Left ventricle myocardium superior (tissue), 1 donor: ENCODE results near the gene ZNF836. TPM values are rescaled to one million over a fixed set of nuclear protein-coding genes. Genes with fewer than 3 reads are reported as not detected.
A peak's percentile ranks its signal among the peaks of the same experiment; 100 is the strongest.

ENCODE experiments used
- ATAC-seq: fragments of 200-7000 bp; cut with Tn5 transposase; one replicate; pipeline ENCODE4 v1.9.1; 2020; ENCODE audit warnings: mild to moderate bottlenecking, moderate library complexity
- DNase-seq: peaks from one replicate; pipeline ENCODE4 v3.0.0-alpha.2; 2020
- intact Hi-C: fragments of 100-400 bp; cut with micrococcal nuclease; formaldehyde crosslinking; loops from one replicate; pipeline ENCODE4 v1.11.0; 2022
- total RNA-seq: library from RNA; stranded (reverse); fragmentation: NEBNext Ultra II Directional; extraction: Animal tissue kit (Norgen Biotek cat#: 25700); gene quantifications from one replicate; pipeline ENCODE4 v1.2.1, GENCODE V29; 2021
- donor health status: DM: no; HTN: yes; CAD: no; lungs with severe emphysema.

ZNF836 gene
- total RNA-seq, 1 donor from 2014 or later, result 6.6 TPM

DNA sequence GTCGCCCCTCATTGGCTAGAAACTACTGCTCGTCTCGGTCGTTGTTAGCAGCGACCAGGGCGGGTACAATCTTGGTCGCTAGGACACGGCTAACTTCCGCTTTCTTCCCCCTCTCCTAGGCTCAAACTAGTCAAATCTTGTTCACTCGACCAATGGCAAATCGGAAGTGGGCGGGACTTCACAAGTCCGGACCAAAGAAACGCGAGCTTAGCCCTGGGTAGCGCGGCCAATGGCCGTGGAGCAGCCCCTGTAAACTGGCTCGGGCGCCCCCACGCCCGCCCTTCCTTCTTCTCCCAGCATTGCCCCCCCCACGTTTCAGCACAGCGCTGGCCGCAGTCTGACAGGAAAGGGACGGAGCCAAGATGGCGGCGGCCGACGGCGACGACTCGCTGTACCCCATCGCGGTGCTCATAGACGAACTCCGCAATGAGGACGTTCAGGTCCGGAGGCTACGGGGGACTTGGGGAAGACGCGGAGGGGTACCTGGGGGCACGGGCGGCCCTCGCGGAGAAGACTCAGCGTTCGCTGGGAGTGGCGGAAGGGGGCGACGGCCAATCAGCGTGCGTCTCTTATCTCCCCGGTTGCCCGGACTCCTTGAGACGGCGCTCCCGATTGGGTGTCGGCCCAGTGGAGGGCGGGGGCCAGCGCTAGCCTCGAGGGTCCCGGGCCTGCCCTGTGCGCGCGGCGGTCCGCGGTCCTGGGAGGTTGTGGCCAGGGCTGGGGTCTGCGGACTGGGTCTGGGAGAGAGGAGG, 18.5 kb upstream of the ZNF836 start, which contains the start of gene PPP2R1A:
TSS of gene PPP2R1A (plus strand) at position 318 of the 752 bp plus-strand sequence. CDS start at position 363, 45 bp downstream.
- ATAC-seq (peak; percentile 90), DNase-seq (peak; percentile 99)
- intact Hi-C loops, result no loop called here

DNA sequence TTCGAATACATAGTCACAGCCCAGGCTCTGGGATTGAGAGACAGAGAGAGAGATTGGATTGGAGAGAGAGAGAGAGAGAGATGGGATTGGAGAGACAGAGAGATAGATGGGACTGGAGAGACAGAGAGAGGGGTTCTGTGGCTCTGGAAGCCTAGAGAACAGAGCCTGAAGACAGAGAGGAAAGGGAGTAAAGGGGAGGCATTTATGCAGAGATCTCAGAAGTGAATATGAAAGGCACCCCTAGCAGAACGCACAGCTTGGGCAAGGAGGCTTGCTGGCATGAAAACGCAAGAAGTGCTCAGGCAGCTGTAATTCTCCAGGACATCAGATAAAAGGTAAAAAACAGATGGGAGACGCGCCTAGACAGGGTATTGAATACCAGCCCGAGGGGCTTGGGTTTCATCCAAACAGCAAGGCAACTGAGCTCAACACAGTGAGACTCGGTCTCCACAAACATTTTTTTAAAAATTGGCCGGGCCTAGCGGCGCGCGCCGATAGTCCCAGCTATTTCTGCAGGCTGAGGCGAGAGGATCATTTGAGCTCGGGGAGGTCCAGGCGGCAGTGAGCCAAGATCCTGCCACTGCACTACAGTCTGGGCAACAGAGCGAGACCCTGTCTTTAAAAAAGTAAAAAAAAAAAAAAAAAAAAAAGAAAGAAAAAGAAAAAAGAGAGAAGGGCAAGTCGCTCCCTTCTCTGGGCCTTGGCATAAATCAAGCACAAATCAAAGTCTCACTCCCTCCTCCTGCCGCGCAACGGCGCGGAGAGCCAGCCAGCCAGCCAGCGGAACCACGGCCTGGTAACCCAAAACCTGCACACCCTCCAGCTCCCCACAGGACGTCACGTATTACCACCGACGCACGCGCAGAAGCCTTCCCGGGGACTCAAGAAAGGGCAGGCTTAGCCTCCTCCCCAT, 17.7 kb upstream of the ZNF836 start:
- peak; percentile 31 for ATAC-seq
- peak; percentile 99 for DNase-seq
- intact Hi-C loops, result no loop called here

GRCh38 chr19:52187407-52187806, 16.0 kb upstream of the ZNF836 start:
- ATAC-seq, result no peak
- intact Hi-C loops, result no loop called here

GRCh38 chr19:52176574-52176973, 5.2 kb upstream of the ZNF836 start:
- ATAC-seq (no peak), DNase-seq (no peak)
- intact Hi-C loops, result no loop called here

More at GRCh38 chr19:52187407-52187806, 16.0 kb upstream of the ZNF836 start:
- no peak for DNase-seq

- intact Hi-C loops, result no loop called here
- DNase-seq (no peak), ATAC-seq (no peak)
Measured at GRCh38 chr19:52172347-52172746, 926 bp upstream of the ZNF836 start.

GRCh38 chr19:52170863-52171320, 529 bp downstream of the ZNF836 start:
- intact Hi-C loops, result no loop called here
- peak; percentile 52 for DNase-seq
- peak; percentile 48 for ATAC-seq

DNA sequence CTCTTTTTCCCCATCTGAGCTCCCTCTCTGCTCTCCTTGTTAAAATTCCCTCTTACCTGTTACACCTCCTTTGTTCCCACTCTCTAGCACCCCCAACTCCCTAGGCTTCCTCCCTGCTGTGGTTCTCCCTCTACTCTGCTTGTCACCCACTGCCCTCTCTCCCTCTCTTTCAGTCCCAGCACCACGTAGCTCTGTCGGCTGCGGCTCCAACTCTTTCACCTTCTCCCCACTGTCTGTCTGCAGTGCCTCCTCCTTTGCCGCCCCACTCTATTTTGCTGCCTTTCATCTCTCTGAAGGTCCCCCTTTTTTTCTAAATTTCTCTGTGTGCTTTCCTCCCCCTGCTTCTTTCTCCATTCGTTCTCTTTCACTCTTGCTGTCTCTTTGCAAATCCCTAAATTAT, 1.1 kb downstream of the ZNF836 start:
- peak; percentile 41 for ATAC-seq
- intact Hi-C loops, result no loop called here
- no peak for DNase-seq

- DNase-seq (no peak), ATAC-seq (no peak)
- intact Hi-C loops, result no loop called here
Measured at GRCh38 chr19:52155596-52156359, 15.6 kb downstream of the ZNF836 start.

GRCh38 chr19:52148256-52148655, 23.2 kb downstream of the ZNF836 start:
- intact Hi-C loops, result no loop called here
- no peak for DNase-seq
- ATAC-seq, result no peak

DNA sequence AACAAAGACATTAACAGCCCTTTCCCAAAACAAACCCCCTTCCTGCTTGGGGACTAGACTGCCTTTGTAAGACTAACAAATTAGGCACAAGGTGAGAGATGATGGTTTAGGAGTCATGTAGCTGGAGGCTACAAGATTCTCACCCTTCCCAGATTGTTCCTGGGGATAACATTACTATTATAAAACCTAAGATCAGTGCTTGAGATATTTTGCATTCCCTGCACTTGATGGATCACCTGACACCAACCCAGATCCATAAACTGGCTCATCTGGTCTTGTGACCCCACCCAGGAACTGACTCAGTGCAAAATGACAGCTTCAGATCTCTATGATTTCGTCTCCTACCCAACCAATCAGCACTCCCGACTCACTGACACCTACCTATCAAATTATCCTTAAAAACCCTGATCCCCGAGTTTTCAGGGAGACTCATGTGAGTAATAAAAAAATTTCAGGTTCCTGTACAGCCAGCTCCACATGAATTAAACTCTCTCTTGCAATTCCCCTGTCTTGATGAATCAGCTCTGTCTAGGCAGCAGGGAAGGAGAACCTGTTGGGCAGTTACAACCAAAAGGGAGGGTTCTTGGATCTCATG, 29.3 kb downstream of the ZNF836 start:
- ATAC-seq (no peak), DNase-seq (no peak)
- intact Hi-C loops, result no loop called here

- DNase-seq (no peak), ATAC-seq (no peak)
- intact Hi-C loops, result no loop called here
Measured at GRCh38 chr19:52141203-52141602, 30.2 kb downstream of the ZNF836 start.

- intact Hi-C loops, result no loop called here
- peak; percentile 99 for ATAC-seq
- DNase-seq, result no peak
Measured at GRCh38 chr19:52140032-52140710, 31.2 kb downstream of the ZNF836 start.

GRCh38 chr19:52139252-52140031, 32.0 kb downstream of the ZNF836 start, which contains the start of gene ZNF616:
Gene ZNF616 (minus strand): TSS chr19:52139938. CDS start chr19:52130512, 9,426 bp downstream.
- ATAC-seq (peak; percentile 97), DNase-seq (peak; percentile 98)
- intact Hi-C loops, result loop anchor here (2.0 kb wide), 1 partner anchor 97 kb away; no protein-coding TSS in a partner anchor

GRCh38 chr19:52138983-52139251, 32.5 kb downstream of the ZNF836 start:
- DNase-seq (no peak), ATAC-seq (no peak)
- intact Hi-C loops, result loop anchor here (2.0 kb wide), 1 partner anchor 98 kb away; no protein-coding TSS in a partner anchor

- intact Hi-C loops, result loop anchor here (2.0 kb wide), 1 partner anchor 98 kb away; no protein-coding TSS in a partner anchor
- peak; percentile 22 for ATAC-seq
- DNase-seq, result peak; percentile 37
Measured at GRCh38 chr19:52138278-52138982, 33.0 kb downstream of the ZNF836 start.

DNA sequence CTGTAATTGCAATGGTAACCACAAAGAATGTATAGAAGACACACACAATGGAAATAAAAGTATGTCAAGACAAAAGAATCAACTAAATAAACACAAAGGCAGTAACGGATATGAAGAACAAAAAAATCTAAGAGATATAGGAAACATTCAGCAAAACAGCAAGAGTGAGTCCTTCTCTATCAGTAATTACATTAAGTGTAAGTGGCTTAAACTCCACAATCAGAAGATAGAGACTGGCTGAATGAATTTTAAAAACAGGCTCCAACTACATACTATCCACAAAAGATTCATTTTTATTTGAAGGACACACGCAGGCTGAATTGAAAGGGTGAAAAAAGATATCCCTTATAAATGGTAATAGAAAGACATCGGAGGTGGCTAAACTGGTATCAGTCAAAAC, 51.1 kb downstream of the ZNF836 start:
- DNase-seq, result no peak
- no peak for ATAC-seq
- intact Hi-C loops, result no loop called here

DNA sequence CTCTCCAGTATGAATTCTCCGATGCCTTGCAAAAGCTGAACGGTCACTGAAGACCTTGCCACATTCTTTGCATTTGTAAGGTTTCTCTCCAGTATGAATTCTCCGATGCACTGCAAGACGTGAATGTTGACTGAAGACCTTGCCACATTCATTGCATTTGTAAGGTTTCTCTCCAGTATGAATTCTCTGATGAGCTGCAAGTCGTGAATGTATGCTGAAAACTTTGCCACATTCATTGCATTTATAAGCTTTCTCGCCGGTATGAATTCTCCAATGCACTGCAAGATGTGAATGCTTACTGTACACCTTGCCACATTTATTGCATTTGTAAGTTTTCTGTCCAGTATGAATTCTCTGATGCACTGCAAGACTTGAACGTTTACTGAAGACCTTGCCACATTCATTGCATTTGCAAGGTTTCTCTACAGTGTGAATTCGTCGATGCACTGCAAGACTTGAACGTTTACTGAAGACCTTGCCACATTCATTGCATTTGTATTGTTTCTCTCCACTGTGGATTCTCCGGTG, 55.8 kb downstream of the ZNF836 start:
- DNase-seq (no peak), ATAC-seq (no peak)
- intact Hi-C loops, result no loop called here
